SK-N-SH (cell line): Measurements from ENCODE around the gene ZHX3. TPM values are rescaled to one million over a fixed set of nuclear protein-coding genes. Genes with fewer than 3 reads are reported as not detected.
A peak's percentile ranks its signal among the peaks of the same experiment; 100 is the strongest.

Experiments used
- CTCF ChIA-PET: fragments of 300-600, 350-600 bp; formaldehyde crosslinking; extraction: SDS; loops from one replicate; lab custom pipeline; 2021; lab: Yijun Ruan, JAX
- POLR2A ChIA-PET: fragments of 350-600 bp; sonication (Branson Sonifier 250); formaldehyde crosslinking; extraction: SDS; loops from one replicate; lab custom pipeline; 2020; ENCODE audit warnings: antibody characterized with exemption, inconsistent platforms; lab: Yijun Ruan, JAX
- DNase-seq: peaks from one replicate; pipeline ENCODE4 v3.0.0; 2012
- H2AFZ ChIP-seq: fragments of 200-600 bp; sonication (generic); 2 replicates; pipeline ENCODE4 v1.8.1; 2016; ENCODE audit warnings: antibody characterized with exemption, mild to moderate bottlenecking, low read depth
- H3F3A ChIP-seq: fragments of 200-600 bp; sonication (generic); replicated peaks from 2 replicates; pipeline ENCODE3; 2016; ENCODE audit warnings: antibody characterized with exemption, mild to moderate bottlenecking; ENCODE audit not compliant: insufficient read depth
- H3K27ac ChIP-seq, 2 experiments: fragments of 200-500 bp in 1 of 2; fragments of 200-600 bp in 1 of 2; sonication (Bioruptor generic) in 1 of 2; sonication (generic), shearing (Covaris generic) in 1 of 2; 2 replicates each; pipeline versions ENCODE4 v1.5.1 to v1.6.1; 2014 to 2016; ENCODE audit warnings: low read depth in 2 of 2, inconsistent platforms in 1 of 2, low read length in 1 of 2, mild to moderate bottlenecking in 1 of 2, mixed read lengths in 1 of 2
- H3K27me3 ChIP-seq: fragments of 200-600 bp; sonication (generic), shearing (Covaris generic); 2 replicates; pipeline ENCODE4 v1.6.1; 2016; ENCODE audit warnings: mixed run types; ENCODE audit not compliant: insufficient read depth
- H3K36me3 ChIP-seq, 2 experiments: fragments of 200-500 bp in 1 of 2; fragments of 200-600 bp in 1 of 2; sonication (Bioruptor generic) in 1 of 2; sonication (generic) in 1 of 2; replicated peaks in 1 of 2; 2 replicates each; pipeline versions ENCODE3 to v1.5.1; 2014 to 2016; ENCODE audit warnings: low read length in 1 of 2, mild to moderate bottlenecking in 1 of 2; ENCODE audit not compliant: insufficient read depth in 2 of 2, control insufficient read depth in 1 of 2
- H3K4me1 ChIP-seq, 2 experiments: fragments of 200-500 bp in 1 of 2; fragments of 200-600 bp in 1 of 2; sonication (Bioruptor generic) in 1 of 2; sonication (generic), shearing (Covaris generic) in 1 of 2; 2 replicates each; pipeline versions ENCODE4 v1.5.1 to v1.6.1; 2014 to 2016; ENCODE audit warnings: low read depth in 1 of 2, low read length in 1 of 2, mixed run types in 1 of 2; ENCODE audit not compliant: insufficient read depth in 2 of 2, control insufficient read depth in 1 of 2
- H3K4me2 ChIP-seq: fragments of 200-600 bp; sonication (generic), shearing (Covaris generic); 2 replicates; pipeline ENCODE4 v1.6.1; 2017; ENCODE audit warnings: mixed run types
- H3K4me3 ChIP-seq, 2 experiments: fragments of 200-500 bp in 1 of 2; fragments of 200-600 bp in 1 of 2; sonication (Bioruptor generic) in 1 of 2; sonication (generic), shearing (Covaris generic) in 1 of 2; 2 replicates each; pipeline versions ENCODE4 v1.5.1 to v1.8.1; 2014 to 2016; ENCODE audit warnings: low read depth in 2 of 2, inconsistent platforms in 1 of 2, low read length in 1 of 2, mild to moderate bottlenecking in 1 of 2, mixed read lengths in 1 of 2, moderate library complexity in 1 of 2
- H3K79me2 ChIP-seq: fragments of 200-600 bp; sonication (generic); 2 replicates; pipeline ENCODE4 v1.8.1; 2017; ENCODE audit warnings: mild to moderate bottlenecking; ENCODE audit not compliant: insufficient read depth
- H3K9ac ChIP-seq: fragments of 200-600 bp; sonication (generic); 2 replicates; pipeline ENCODE4 v1.6.1; 2017; ENCODE audit warnings: mixed run types
- H3K9me2 ChIP-seq: fragments of 200-600 bp; sonication (generic); 2 replicates; pipeline ENCODE4 v1.6.1; 2017; ENCODE audit warnings: mixed run types
- H3K9me3 ChIP-seq: fragments of 200-600 bp; sonication (generic); 2 replicates; pipeline ENCODE4 v1.6.1; 2017; ENCODE audit warnings: mixed run types, mild to moderate bottlenecking, moderate library complexity
- H4K20me1 ChIP-seq: fragments of 200-600 bp; sonication (generic); 2 replicates; pipeline ENCODE4 v1.6.1; 2017; ENCODE audit warnings: mild to moderate bottlenecking, mixed run types; ENCODE audit not compliant: insufficient read depth
- CHD2 ChIP-seq: fragments of 150-350 bp; IDR thresholded peaks from 2 replicates; pipeline ENCODE4 v1.6.1; 2018; ENCODE audit warnings: low read length; ENCODE audit not compliant: partially characterized antibody
- ELF1 ChIP-seq: IDR thresholded peaks from 2 replicates; pipeline ENCODE4 v1.4.0; 2012
- EP300 ChIP-seq, 2 experiments: IDR thresholded peaks; 2 replicates each; pipeline versions ENCODE4 v1.4.0 to v1.6.1; 2012; ENCODE audit warnings: borderline replicate concordance in 1 of 2, low read depth in 1 of 2, low read length in 1 of 2
- EZH2phosphoT487 ChIP-seq: fragments of 200-600 bp; sonication (generic); IDR thresholded peaks from 2 replicates; pipeline ENCODE4 v1.6.1; 2017; ENCODE audit warnings: low read depth, mixed run types, mild to moderate bottlenecking, antibody characterized with exemption, moderate library complexity, borderline replicate concordance
- FOSL2 ChIP-seq: IDR thresholded peaks from 2 replicates; pipeline ENCODE4 v1.4.0; 2012; ENCODE audit warnings: low read depth, mild to moderate bottlenecking, moderate library complexity, borderline replicate concordance
- FOXJ3 ChIP-seq: sonication (generic); formaldehyde crosslinking; IDR thresholded peaks from 2 replicates; pipeline ENCODE4 v1.5.1; 2020; ENCODE audit warnings: mild to moderate bottlenecking, missing genetic modification reagents
- FOXM1 ChIP-seq: IDR thresholded peaks from 2 replicates; pipeline ENCODE4 v1.4.0; 2012; ENCODE audit warnings: low read depth, mild to moderate bottlenecking
- GATA2 ChIP-seq: sonication (generic); formaldehyde crosslinking; IDR thresholded peaks from 2 replicates; pipeline ENCODE4 v1.5.0; 2020; ENCODE audit warnings: mild to moderate bottlenecking, missing genetic modification reagents
- IRF3 ChIP-seq: fragments of 150-350 bp; IDR thresholded peaks from 2 replicates; pipeline ENCODE4 v1.6.1; 2016; ENCODE audit warnings: mild to moderate bottlenecking, low read depth, low read length
- JUND ChIP-seq: IDR thresholded peaks from 2 replicates; pipeline ENCODE4 v1.4.0; 2012
- MXI1 ChIP-seq: IDR thresholded peaks from 2 replicates; pipeline ENCODE4 v1.6.1; 2012; ENCODE audit warnings: mild to moderate bottlenecking, low read depth, low read length, improper control_type of control experiment
- NFIC ChIP-seq: IDR thresholded peaks from 2 replicates; pipeline ENCODE4 v1.4.0; 2012; ENCODE audit warnings: borderline replicate concordance
- NRF1 ChIP-seq: IDR thresholded peaks from 2 replicates; pipeline ENCODE4 v1.6.1; 2012; ENCODE audit warnings: low read depth, mild to moderate bottlenecking, low read length
- POLR2AphosphoS5 ChIP-seq: IDR thresholded peaks from 2 replicates; pipeline ENCODE4 v1.6.1; 2012; ENCODE audit warnings: low read depth, low read length
- RCOR1 ChIP-seq: fragments of 150-350 bp; IDR thresholded peaks from 2 replicates; pipeline ENCODE4 v1.6.1; 2017; ENCODE audit warnings: antibody characterized with exemption, low read length
- SIN3A ChIP-seq: IDR thresholded peaks from 2 replicates; pipeline ENCODE4 v1.6.1; 2012; ENCODE audit warnings: low read depth, mild to moderate bottlenecking, low read length, moderate library complexity, borderline replicate concordance
- SMC3 ChIP-seq: IDR thresholded peaks from 2 replicates; pipeline ENCODE4 v1.6.1; 2012; ENCODE audit warnings: low read depth, low read length, improper control_type of control experiment
- TAF1 ChIP-seq: IDR thresholded peaks from 2 replicates; pipeline ENCODE4 v1.6.1; 2012; ENCODE audit warnings: low read depth, mild to moderate bottlenecking, low read length, moderate library complexity, borderline replicate concordance
- TEAD4 ChIP-seq: IDR thresholded peaks from 2 replicates; pipeline ENCODE4 v1.4.0; 2012; ENCODE audit warnings: mild to moderate bottlenecking, borderline replicate concordance; ENCODE audit not compliant: insufficient read depth
- USF2 ChIP-seq: fragments of 150-350 bp; IDR thresholded peaks from 2 replicates; pipeline ENCODE4 v1.6.1; 2017; ENCODE audit warnings: antibody characterized with exemption, low read length, low read depth, borderline replicate concordance
- WGBS: methylation state at CpG from one replicate; pipeline ENCODE4 v1.1.6; 2017; ENCODE audit warnings: low lambda C conversion rate; 5-methylcytosine and 5-hydroxymethylcytosine counted together
- polyA plus RNA-seq, 3 experiments: library from polyadenylated mRNA; depleted of rRNA; stranded (reverse); fragments of >200 nt; gene quantifications; 2 replicates each; pipeline ENCODE4 v1.2.3, GENCODE V29; 2012
- TF ChIP-seq, protein P1 (sequence below): IDR thresholded peaks from 2 replicates; pipeline ENCODE4 v1.6.1; 2012; ENCODE audit warnings: mild to moderate bottlenecking, low read depth, low read length, moderate library complexity
- TF ChIP-seq, protein P2 (sequence below): IDR thresholded peaks from 2 replicates; pipeline ENCODE4 v1.4.0; 2012; ENCODE audit warnings: low read depth

ZHX3 gene, protein sequence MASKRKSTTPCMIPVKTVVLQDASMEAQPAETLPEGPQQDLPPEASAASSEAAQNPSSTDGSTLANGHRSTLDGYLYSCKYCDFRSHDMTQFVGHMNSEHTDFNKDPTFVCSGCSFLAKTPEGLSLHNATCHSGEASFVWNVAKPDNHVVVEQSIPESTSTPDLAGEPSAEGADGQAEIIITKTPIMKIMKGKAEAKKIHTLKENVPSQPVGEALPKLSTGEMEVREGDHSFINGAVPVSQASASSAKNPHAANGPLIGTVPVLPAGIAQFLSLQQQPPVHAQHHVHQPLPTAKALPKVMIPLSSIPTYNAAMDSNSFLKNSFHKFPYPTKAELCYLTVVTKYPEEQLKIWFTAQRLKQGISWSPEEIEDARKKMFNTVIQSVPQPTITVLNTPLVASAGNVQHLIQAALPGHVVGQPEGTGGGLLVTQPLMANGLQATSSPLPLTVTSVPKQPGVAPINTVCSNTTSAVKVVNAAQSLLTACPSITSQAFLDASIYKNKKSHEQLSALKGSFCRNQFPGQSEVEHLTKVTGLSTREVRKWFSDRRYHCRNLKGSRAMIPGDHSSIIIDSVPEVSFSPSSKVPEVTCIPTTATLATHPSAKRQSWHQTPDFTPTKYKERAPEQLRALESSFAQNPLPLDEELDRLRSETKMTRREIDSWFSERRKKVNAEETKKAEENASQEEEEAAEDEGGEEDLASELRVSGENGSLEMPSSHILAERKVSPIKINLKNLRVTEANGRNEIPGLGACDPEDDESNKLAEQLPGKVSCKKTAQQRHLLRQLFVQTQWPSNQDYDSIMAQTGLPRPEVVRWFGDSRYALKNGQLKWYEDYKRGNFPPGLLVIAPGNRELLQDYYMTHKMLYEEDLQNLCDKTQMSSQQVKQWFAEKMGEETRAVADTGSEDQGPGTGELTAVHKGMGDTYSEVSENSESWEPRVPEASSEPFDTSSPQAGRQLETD
- polyA plus RNA-seq (2012; rRNA removed): 6.0 and 6.9 TPM in 2 replicates
- polyA plus RNA-seq (2012; cell fraction: cytosol; rRNA removed): 5.7 and 6.2 TPM in 2 replicates
- polyA plus RNA-seq (2012; cell fraction: nucleus; rRNA removed): 9.9 and 11.4 TPM in 2 replicates

- ChIA-PET CTCF (interaction anchor here (1.5 to 3.7 kb wide), 2 partner anchors 22 to 144 kb away, joined by 5 to 18 read pairs; partner anchors contain the start of gene LPIN3), POLR2A (no interaction called here)
- no peak for TF ChIP-seq USF2
- TF ChIP-seq NRF1: peak; percentile 92
- TF ChIP-seq FOXJ3 (CRISPR knock-in tag): no peak
- TF ChIP-seq CHD2: no peak
- no peak for TF ChIP-seq IRF3
- peak; percentile 91 for TF ChIP-seq POLR2AphosphoS5
- TF ChIP-seq TEAD4: no peak
- TF ChIP-seq EZH2phosphoT487: no peak
- TF ChIP-seq, protein P1, sequence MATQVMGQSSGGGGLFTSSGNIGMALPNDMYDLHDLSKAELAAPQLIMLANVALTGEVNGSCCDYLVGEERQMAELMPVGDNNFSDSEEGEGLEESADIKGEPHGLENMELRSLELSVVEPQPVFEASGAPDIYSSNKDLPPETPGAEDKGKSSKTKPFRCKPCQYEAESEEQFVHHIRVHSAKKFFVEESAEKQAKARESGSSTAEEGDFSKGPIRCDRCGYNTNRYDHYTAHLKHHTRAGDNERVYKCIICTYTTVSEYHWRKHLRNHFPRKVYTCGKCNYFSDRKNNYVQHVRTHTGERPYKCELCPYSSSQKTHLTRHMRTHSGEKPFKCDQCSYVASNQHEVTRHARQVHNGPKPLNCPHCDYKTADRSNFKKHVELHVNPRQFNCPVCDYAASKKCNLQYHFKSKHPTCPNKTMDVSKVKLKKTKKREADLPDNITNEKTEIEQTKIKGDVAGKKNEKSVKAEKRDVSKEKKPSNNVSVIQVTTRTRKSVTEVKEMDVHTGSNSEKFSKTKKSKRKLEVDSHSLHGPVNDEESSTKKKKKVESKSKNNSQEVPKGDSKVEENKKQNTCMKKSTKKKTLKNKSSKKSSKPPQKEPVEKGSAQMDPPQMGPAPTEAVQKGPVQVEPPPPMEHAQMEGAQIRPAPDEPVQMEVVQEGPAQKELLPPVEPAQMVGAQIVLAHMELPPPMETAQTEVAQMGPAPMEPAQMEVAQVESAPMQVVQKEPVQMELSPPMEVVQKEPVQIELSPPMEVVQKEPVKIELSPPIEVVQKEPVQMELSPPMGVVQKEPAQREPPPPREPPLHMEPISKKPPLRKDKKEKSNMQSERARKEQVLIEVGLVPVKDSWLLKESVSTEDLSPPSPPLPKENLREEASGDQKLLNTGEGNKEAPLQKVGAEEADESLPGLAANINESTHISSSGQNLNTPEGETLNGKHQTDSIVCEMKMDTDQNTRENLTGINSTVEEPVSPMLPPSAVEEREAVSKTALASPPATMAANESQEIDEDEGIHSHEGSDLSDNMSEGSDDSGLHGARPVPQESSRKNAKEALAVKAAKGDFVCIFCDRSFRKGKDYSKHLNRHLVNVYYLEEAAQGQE: no peak
- TF ChIP-seq SMC3: no peak
- 0 out of 2 replicates have a peak, but pooled peaks have one; percentile 32 for TF ChIP-seq MXI1
- no peak for TF ChIP-seq FOSL2
- no peak for TF ChIP-seq SIN3A
- no peak for TF ChIP-seq TAF1
- TF ChIP-seq NFIC: no peak
- TF ChIP-seq GATA2 (CRISPR knock-in tag): no peak
- no peak for TF ChIP-seq ELF1
- no peak for TF ChIP-seq FOXM1
- TF ChIP-seq, protein P2, sequence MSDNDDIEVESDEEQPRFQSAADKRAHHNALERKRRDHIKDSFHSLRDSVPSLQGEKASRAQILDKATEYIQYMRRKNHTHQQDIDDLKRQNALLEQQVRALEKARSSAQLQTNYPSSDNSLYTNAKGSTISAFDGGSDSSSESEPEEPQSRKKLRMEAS: 0 out of 2 replicates have a peak, but pooled peaks have one; percentile 15
- TF ChIP-seq EP300 (IDR thresholded peaks at IDR 0.05; ENCODE audit: borderline replicate concordance in 1 of 2, low read depth in 1 of 2, low read length in 1 of 2): no peak
- no peak for TF ChIP-seq JUND
- TF ChIP-seq RCOR1: no peak
- H3K4me1 ChIP-seq: peaks cover 8% of the 10 kb centered on the region in 2 experiments; a peak in 3 of 4 replicates
- peak; percentile 100 for DNase-seq
- peaks cover 8% of the 10 kb centered on the region for H3F3A ChIP-seq
- H3K4me3 ChIP-seq: peak within 1 kb of the TSS; percentile 87 to 90
- H3K36me3 ChIP-seq: no peaks in the 10 kb centered on the region
- H3K9ac ChIP-seq: peak within 1 kb of the TSS; percentile 88
- peaks cover 44% of the 10 kb centered on the region for H3K79me2 ChIP-seq
- peak within 1 kb of the TSS; percentile 85 for H2AFZ ChIP-seq
- H3K9me2 ChIP-seq: no peaks in the 10 kb centered on the region
- H4K20me1 ChIP-seq: no peaks in the 10 kb centered on the region
- H3K4me2 ChIP-seq: peak within 1 kb of the TSS; percentile 93
- H3K9me3 ChIP-seq: no peaks in the 10 kb centered on the region
- peak within 1 kb of the TSS; percentile 85 to 92 for H3K27ac ChIP-seq
- H3K27me3 ChIP-seq: no peaks in the 10 kb centered on the region
- 2% methylated on average over 14 of the region's 64 CpGs for WGBS
Observed at GRCh38 chr20:41317546-41318270, at the start of gene ZHX3. Gene ZHX3, minus strand, starts transcription at chr20:41317731. Its CDS starts 112,815 bp downstream, at chr20:41204916.
